K562 (cell line): ENCODE results near the gene FYB1. TPM values are rescaled to one million over a fixed set of nuclear protein-coding genes. Genes with fewer than 3 reads are reported as not detected.

Experiments
- CBX3 ChIP-seq, 2 experiments: IDR thresholded peaks; 1 replicate in 1 of 2; 2 replicates in 1 of 2; pipeline ENCODE4 v1.6.1; 2012; ENCODE audit warnings: inconsistent platforms in 2 of 2, low read length in 2 of 2, borderline replicate concordance in 1 of 2, control low read depth in 1 of 2
- DIDO1 ChIP-seq: fragments of 450-650 bp; IDR thresholded peaks from 2 replicates; pipeline ENCODE4 v1.6.1; 2016; ENCODE audit warnings: low read depth, missing biosample characterization, missing genetic modification characterization
- EHMT2 ChIP-seq: fragments of 450-650 bp; IDR thresholded peaks from 2 replicates; pipeline ENCODE4 v1.6.1; 2018; ENCODE audit warnings: antibody characterized with exemption
- EP400 ChIP-seq: fragments of 450-650 bp; IDR thresholded peaks from 2 replicates; pipeline ENCODE4 v1.6.1; 2017; ENCODE audit warnings: antibody characterized with exemption, mild to moderate bottlenecking, moderate library complexity
- ETV5 ChIP-seq: sonication (generic); formaldehyde crosslinking; IDR thresholded peaks from 2 replicates; pipeline ENCODE4 v1.4.0; 2020; ENCODE audit warnings: low read depth, mild to moderate bottlenecking, missing genetic modification reagents
- FOXM1 ChIP-seq, 2 experiments: fragments of 450-650 bp in 1 of 2; sonication (generic) in 1 of 2; formaldehyde crosslinking in 1 of 2; IDR thresholded peaks; 2 replicates each; pipeline versions ENCODE4 v1.6.1 to v1.9.0; 2017 to 2022; ENCODE audit warnings: low read depth in 2 of 2, mild to moderate bottlenecking in 2 of 2, missing genetic modification reagents in 1 of 2, moderate library complexity in 1 of 2
- HDAC3 ChIP-seq: fragments of 450-650 bp; IDR thresholded peaks from 2 replicates; pipeline ENCODE4 v1.6.1; 2018; ENCODE audit warnings: borderline replicate concordance, mild to moderate bottlenecking, moderate library complexity; ENCODE audit not compliant: partially characterized antibody
- HMBOX1 ChIP-seq: sonication (generic); IDR thresholded peaks from 2 replicates; pipeline ENCODE4 v1.6.1; 2016
- HSF4 ChIP-seq: fragments of 250-450 bp; sonication (Bioruptor Pico); IDR thresholded peaks from 2 replicates; pipeline ENCODE4 v2.1.2; 2022; ENCODE audit warnings: mild to moderate bottlenecking, moderate library complexity, borderline replicate concordance
- KLF13 ChIP-seq: fragments of 450-650 bp; IDR thresholded peaks from 2 replicates; pipeline ENCODE4 v1.6.1; 2016; ENCODE audit warnings: missing genetic modification characterization, low read depth, mild to moderate bottlenecking, missing compliant biosample characterization, moderate library complexity, borderline replicate concordance
- KLF16 ChIP-seq: IDR thresholded peaks from 2 replicates; pipeline ENCODE4 v1.6.1; 2016; ENCODE audit warnings: antibody characterized with exemption
- MAFG ChIP-seq: fragments of 450-650 bp; conservative IDR thresholded peaks from 2 replicates; pipeline ENCODE4 v1.6.1; 2016; ENCODE audit warnings: missing genetic modification characterization, missing compliant biosample characterization
- MTA1 ChIP-seq: fragments of 450-650 bp; IDR thresholded peaks from 2 replicates; pipeline ENCODE4 v1.6.1; 2017; ENCODE audit warnings: borderline replicate concordance
- OTX1 ChIP-seq: fragments of 450-650 bp; formaldehyde crosslinking; IDR thresholded peaks from 2 replicates; pipeline ENCODE4 v1.4.0; 2022; ENCODE audit warnings: mild to moderate bottlenecking
- RERE ChIP-seq: sonication (generic); formaldehyde crosslinking; IDR thresholded peaks from 2 replicates; pipeline ENCODE4 v1.8.0; 2023; ENCODE audit warnings: missing genetic modification reagents, mild to moderate bottlenecking, borderline replicate concordance
- SPI1 ChIP-seq: IDR thresholded peaks from 2 replicates; pipeline ENCODE4 v1.6.1; 2011; ENCODE audit warnings: low read depth, low read length, control low read depth, borderline replicate concordance
- TAF1 ChIP-seq: IDR thresholded peaks from 2 replicates; pipeline ENCODE4 v1.6.1; 2011; ENCODE audit warnings: mild to moderate bottlenecking, low read length, moderate library complexity; ENCODE audit not compliant: insufficient read depth, control insufficient read depth, severe bottlenecking; ENCODE audit errors: extremely low read depth
- U2AF2 ChIP-seq: fragments of 200-400 bp; formaldehyde crosslinking; optimal IDR thresholded peaks from 2 replicates; pipeline ENCODE3; 2017; ENCODE audit warnings: low read depth, mild to moderate bottlenecking, low read length
- ZFX ChIP-seq: sonication (generic); formaldehyde crosslinking; IDR thresholded peaks from 2 replicates; pipeline ENCODE4 v1.8.0; 2022; ENCODE audit warnings: mild to moderate bottlenecking, missing genetic modification reagents, moderate library complexity
- ZNF589 ChIP-seq: fragments of 200-800 bp; sonication (Bioruptor generic); IDR thresholded peaks from 2 replicates; pipeline ENCODE4 v1.6.1; 2016; ENCODE audit warnings: low read depth, missing genetic modification characterization, missing compliant biosample characterization
- ZNF717 ChIP-seq: fragments of 250-450 bp; sonication (Bioruptor Pico); IDR thresholded peaks from 2 replicates; pipeline ENCODE4 v1.5.0; 2021
- polyA plus RNA-seq, 8 experiments: library from polyadenylated mRNA; depleted of rRNA in 4 of 8; stranded (reverse) in 5 of 8; unstranded in 3 of 8; fragments of >200 nt; fragmentation: Nextera tagmentation in 2 of 8; fragmentation: Illumina TruSeq in 1 of 8; extraction: Ambion mirVana in 2 of 8; extraction: Trizol in 1 of 8; gene quantifications; 2 replicates each; pipeline versions ENCODE4 v1.2.1 to v1.2.3, GENCODE V29; 2011 to 2014; ENCODE audit warnings: inconsistent platforms in 1 of 8, missing spikeins in 1 of 8
- total RNA-seq, 7 experiments: library from RNA; depleted of rRNA in 6 of 7; stranded (reverse); fragments of >200 nt in 6 of 7; fragmentation: Illumina TruSeq in 2 of 7; extraction: Trizol in 2 of 7; gene quantifications; 2 replicates each; pipeline versions ENCODE4 v1.2.1 to v1.2.3, GENCODE V29; 2011 to 2021; ENCODE audit warnings: low replicate concordance in 1 of 7

FYB1 gene
- total and polyA plus RNA-seq, 9 of the 15 experiments (the other 6 are each of a cell fraction or from before 2014, with no cell fraction given), result 4.7 to 31.5 (median 9.7) TPM

DNA sequence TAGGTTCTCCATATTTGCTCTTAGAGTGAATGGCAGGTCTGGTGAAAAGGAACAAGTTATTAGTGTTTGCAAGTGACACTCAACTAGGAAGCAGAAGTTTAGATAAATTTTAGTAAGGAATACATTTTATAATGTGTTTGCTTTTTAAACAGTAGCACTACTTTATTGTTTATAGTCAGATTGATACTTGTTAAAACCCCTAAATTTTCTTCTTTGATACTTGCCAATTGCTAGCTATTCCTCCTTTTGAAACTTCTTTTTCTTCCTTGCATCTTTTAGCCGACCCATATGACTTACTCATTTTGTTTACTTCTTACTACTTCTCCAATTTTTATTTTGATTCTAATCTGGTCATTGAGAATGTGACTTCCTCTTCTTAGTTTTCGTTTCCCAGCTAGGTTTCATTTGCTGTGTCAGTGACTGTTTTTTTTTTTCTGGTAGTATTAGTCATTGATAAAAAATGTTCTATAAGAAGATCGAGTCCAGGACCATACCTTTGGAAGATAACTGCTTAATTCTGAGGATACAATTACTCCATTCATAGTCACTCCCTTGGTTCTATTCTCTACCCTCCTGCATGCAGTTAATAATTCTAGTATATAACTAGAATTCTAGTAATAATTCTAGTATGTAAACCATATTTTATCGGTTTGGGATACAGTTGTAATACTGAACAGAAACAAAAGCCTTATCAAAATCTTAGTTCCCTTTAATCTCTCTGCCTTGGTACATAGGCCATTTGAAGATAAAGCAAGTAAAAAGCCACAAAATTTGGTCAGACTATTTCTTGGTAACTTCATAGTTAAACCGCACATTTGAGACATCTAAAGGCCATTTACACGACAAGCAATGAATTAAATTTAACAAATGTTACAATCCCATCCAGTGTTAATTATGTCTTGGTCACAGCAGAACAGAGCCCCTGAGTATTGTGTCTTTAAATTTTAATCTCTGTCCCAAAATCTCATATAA, 142.3 kb downstream of the FYB1 start (continued):
- TF ChIP-seq RERE (no peak), TAF1 (no peak), HDAC3 (no peak), EHMT2 (0 out of 2 replicates have a peak, but pooled peaks have one; percentile 17), CBX3 (IDR thresholded peaks at IDR 0.05; ENCODE audit: borderline replicate concordance in 1 of 2, low read length in 2 of 2) (no peak), ZNF589 (CRISPR knock-in tag) (no peak), HMBOX1 (peak; percentile 82), DIDO1 (tag) (no peak), MAFG (tag) (peak; percentile 51), ZFX (no peak), SPI1 (peak; percentile 97), U2AF2 (no peak), HSF4 (no peak), KLF13 (tag) (no peak), MTA1 (peak; percentile 77; the same call in 1 of the 2 replicates), ZNF717 (no peak), FOXM1 (IDR thresholded peaks at IDR 0.05; ENCODE audit: low read depth) (peak; percentile 24; the same call in 1 of the 2 replicates), FOXM1 (CRISPR knock-in tag; IDR thresholded peaks at IDR 0.05; ENCODE audit: low read depth) (no peak), KLF16 (no peak), EP400 (peak; percentile 5; the same call in 1 of the 2 replicates), ETV5 (CRISPR knock-in tag) (no peak), OTX1 (CRISPR knock-in tag) (no peak)
